Measurements from ENCODE around the gene HABP2.

HABP2 gene

GRCh38 chr10:113627836-113628235, 75.0 kb downstream of the HABP2 start:
- no peak for DNase-seq (ENCODE audit: low read depth in 2 of 2, low spot score in 1 of 2)

GRCh38 chr10:113628607-113629153, 75.8 kb downstream of the HABP2 start:
- no peak for DNase-seq (ENCODE audit: low read depth in 2 of 2, low spot score in 1 of 2)

- DNase-seq (ENCODE audit: low read depth in 2 of 2, low spot score in 1 of 2) = no peak
Measured at GRCh38 chr10:113630929-113631533, 78.2 kb downstream of the HABP2 start.

- DNase-seq (ENCODE audit: low read depth in 2 of 2, low spot score in 1 of 2) = no peak
Measured at GRCh38 chr10:113631684-113632367, 79.0 kb downstream of the HABP2 start.
